HCT116 (cell line): ENCODE measurements around the gene GNB1L. TPM values are rescaled to one million over a fixed set of nuclear protein-coding genes. Genes with fewer than 3 reads are reported as not detected.

Source experiments
- ATAC-seq: fragments of 200-7000 bp; cut with Tn5 transposase; 2 replicates; pipeline ENCODE4 v1.9.1; 2020; ENCODE audit warnings: mild to moderate bottlenecking, moderate library complexity
- BruUV-seq: library from RNA; stranded (reverse); fragments of 400-500 nt; replicated peaks from 2 replicates; lab custom pipeline; 2021; lab: Mats Ljungman, UMichigan
- CTCF ChIA-PET: fragments of 300-600 bp; sonication (Branson Sonifier 250); formaldehyde crosslinking; loops from one replicate; lab custom pipeline; 2021; ENCODE audit warnings: antibody characterized with exemption; lab: Charles Lee
- POLR2A ChIA-PET: fragments of 300-600, 350-600 bp; sonication (Branson Sonifier 250); formaldehyde crosslinking; loops from one replicate; lab custom pipeline; 2021; ENCODE audit warnings: antibody characterized with exemption; lab: Charles Lee
- RAD21 ChIA-PET, 2 experiments: fragments of 300-600 bp; sonication (Branson Sonifier 250); formaldehyde crosslinking; loops; one replicate each; lab custom pipeline; 2023; ENCODE audit warnings: low total read pairs in 2 of 2; ENCODE audit not compliant: uncharacterized antibody in 2 of 2, unreplicated experiment in 2 of 2, low non-redundant PET in 1 of 2; lab: Charles Lee
- DNase-seq: peaks from one replicate; pipeline ENCODE4 v3.0.0-alpha.2; 2010; ENCODE audit warnings: low read depth, low spot score
- H2AFZ ChIP-seq: fragments of 200-600 bp; shearing (Covaris generic), sonication (generic); 2 replicates; pipeline ENCODE4 v1.6.1; 2017; ENCODE audit warnings: low read depth, mixed run types, mixed read lengths, antibody characterized with exemption, low read length; ENCODE audit not compliant: poor library complexity, severe bottlenecking
- H3K27ac ChIP-seq: 2 replicates; pipeline ENCODE4 v1.5.1; 2012; ENCODE audit warnings: low read depth, low read length
- H3K27me3 ChIP-seq: fragments of 200-600 bp; sonication (generic); 2 replicates; pipeline ENCODE4 v1.6.1; 2016; ENCODE audit warnings: mixed run types, low read length, mixed read lengths; ENCODE audit not compliant: insufficient read depth
- H3K36me3 ChIP-seq, 2 experiments: fragments of 200-500 bp in 1 of 2; fragments of 200-600 bp in 1 of 2; sonication (Bioruptor generic) in 1 of 2; sonication (generic) in 1 of 2; 2 replicates each; pipeline versions ENCODE4 v1.5.1 to v1.6.1; 2014 to 2016; ENCODE audit warnings: low read length in 2 of 2, inconsistent platforms in 1 of 2, mixed read lengths in 1 of 2, mixed run types in 1 of 2; ENCODE audit not compliant: insufficient read depth in 2 of 2, control insufficient read depth in 1 of 2
- H3K4me1 ChIP-seq, 2 experiments: fragments of 200-600 bp in 1 of 2; sonication (generic) in 1 of 2; 2 replicates each; pipeline versions ENCODE4 v1.5.1 to v1.6.1; 2012 to 2017; ENCODE audit warnings: low read length in 2 of 2, inconsistent platforms in 1 of 2, mild to moderate bottlenecking in 1 of 2, mixed read lengths in 1 of 2, mixed run types in 1 of 2, moderate library complexity in 1 of 2; ENCODE audit not compliant: insufficient read depth in 2 of 2, control insufficient read depth in 1 of 2
- H3K4me2 ChIP-seq: fragments of 200-600 bp; sonication (generic); 2 replicates; pipeline ENCODE4 v1.6.1; 2017; ENCODE audit warnings: mixed run types, low read length, mixed read lengths
- H3K4me3 ChIP-seq, 2 experiments: fragments of 200-600 bp in 1 of 2; sonication (generic) in 1 of 2; replicated peaks in 1 of 2; 2 replicates each; pipeline ENCODE4 v1.5.1; 2011 to 2016; ENCODE audit warnings: low read length in 2 of 2, control low read depth in 1 of 2, low read depth in 1 of 2, mild to moderate bottlenecking in 1 of 2, mixed read lengths in 1 of 2, mixed run types in 1 of 2
- H3K79me2 ChIP-seq: fragments of 200-600 bp; sonication (generic); 2 replicates; pipeline ENCODE4 v1.6.1; 2017; ENCODE audit warnings: mild to moderate bottlenecking, mixed run types, low read length, moderate library complexity, mixed read lengths; ENCODE audit not compliant: insufficient read depth
- H3K9ac ChIP-seq: fragments of 200-600 bp; sonication (generic); 2 replicates; pipeline ENCODE4 v1.6.1; 2016; ENCODE audit warnings: low read length, mixed read lengths
- H3K9me2 ChIP-seq: fragments of 200-600 bp; sonication (generic), shearing (Covaris generic); 2 replicates; pipeline ENCODE4 v1.6.1; 2017; ENCODE audit warnings: mixed run types, mild to moderate bottlenecking, moderate library complexity; ENCODE audit not compliant: insufficient read depth
- H3K9me3 ChIP-seq, 2 experiments: fragments of 200-500 bp in 1 of 2; fragments of 200-600 bp in 1 of 2; sonication (Bioruptor generic) in 1 of 2; sonication (generic) in 1 of 2; 2 replicates each; pipeline ENCODE4 v1.6.1; 2014 to 2017; ENCODE audit warnings: low read length in 2 of 2, mixed read lengths in 2 of 2, inconsistent platforms in 1 of 2, low read depth in 1 of 2, mild to moderate bottlenecking in 1 of 2, mixed run types in 1 of 2, moderate library complexity in 1 of 2; ENCODE audit not compliant: control insufficient read depth in 1 of 2, insufficient read depth in 1 of 2
- H4K20me1 ChIP-seq: fragments of 200-600 bp; sonication (generic), shearing (Covaris generic); 2 replicates; pipeline ENCODE4 v1.6.1; 2017; ENCODE audit warnings: mixed run types, mild to moderate bottlenecking, moderate library complexity; ENCODE audit not compliant: insufficient read depth
- CBX3 ChIP-seq: IDR thresholded peaks from 2 replicates; pipeline ENCODE4 v1.6.1; 2012; ENCODE audit warnings: low read depth
- CEBPB ChIP-seq: IDR thresholded peaks from 2 replicates; pipeline ENCODE4 v1.6.1; 2012; ENCODE audit warnings: low read depth
- ELF1 ChIP-seq: IDR thresholded peaks from 2 replicates; pipeline ENCODE4 v1.6.1; 2012; ENCODE audit warnings: low read depth, borderline replicate concordance
- EZH2 ChIP-seq: fragments of 200-600 bp; sonication (generic); IDR thresholded peaks from 2 replicates; pipeline ENCODE4 v1.6.1; 2017; ENCODE audit warnings: antibody characterized with exemption, mixed run types
- FOSL1 ChIP-seq: IDR thresholded peaks from 2 replicates; pipeline ENCODE4 v1.6.1; 2012; ENCODE audit warnings: low read depth
- JUND ChIP-seq: IDR thresholded peaks from 2 replicates; pipeline ENCODE4 v1.6.1; 2012
- POLR2A ChIP-seq: IDR thresholded peaks from 2 replicates; pipeline ENCODE4 v1.7.0; 2011; ENCODE audit warnings: borderline replicate concordance; ENCODE audit not compliant: insufficient read depth, insufficient read length; ENCODE audit errors: extremely low read depth
- RAD21 ChIP-seq: IDR thresholded peaks from 2 replicates; pipeline ENCODE4 v1.6.1; 2012; ENCODE audit warnings: low read depth, mild to moderate bottlenecking
- SIN3A ChIP-seq: IDR thresholded peaks from 2 replicates; pipeline ENCODE4 v1.6.1; 2012; ENCODE audit warnings: low read depth
- SP1 ChIP-seq: IDR thresholded peaks from 2 replicates; pipeline ENCODE4 v1.6.1; 2012; ENCODE audit warnings: low read depth
- SRF ChIP-seq: IDR thresholded peaks from 2 replicates; pipeline ENCODE4 v1.6.1; 2012; ENCODE audit warnings: low read depth
- TCF7L2 ChIP-seq: IDR thresholded peaks from 2 replicates; pipeline ENCODE4 v1.7.0; 2011; ENCODE audit warnings: borderline replicate concordance, inconsistent platforms; ENCODE audit not compliant: insufficient read depth, insufficient read length; ENCODE audit errors: extremely low read depth
- YY1 ChIP-seq: IDR thresholded peaks from 2 replicates; pipeline ENCODE4 v1.6.1; 2011; ENCODE audit warnings: low read length, low read depth, moderate library complexity, mild to moderate bottlenecking; ENCODE audit not compliant: insufficient replicate concordance; ENCODE audit errors: extremely low read depth
- ZFX ChIP-seq: fragments of 450-650 bp; IDR thresholded peaks from 2 replicates; pipeline ENCODE4 v1.6.1; 2017
- ZNF274 ChIP-seq: fragments of 200-500 bp; sonication (Bioruptor generic); IDR thresholded peaks from 2 replicates; pipeline ENCODE4 v1.6.1; 2014; ENCODE audit warnings: mild to moderate bottlenecking, low read depth, low read length, inconsistent platforms
- intact Hi-C: fragments of 100-400 bp; cut with micrococcal nuclease; formaldehyde crosslinking; loops from 2 replicates; pipeline ENCODE4 v1.10.0; 2022
- total RNA-seq: library from RNA; stranded (reverse); gene quantifications from one replicate; pipeline ENCODE4 v1.2.1, GENCODE V29; 2021; ENCODE audit not compliant: unreplicated experiment
- TF ChIP-seq, protein P1 (sequence below): IDR thresholded peaks from 2 replicates; pipeline ENCODE4 v1.6.1; 2012
- TF ChIP-seq, protein P2 (sequence below): IDR thresholded peaks from 2 replicates; pipeline ENCODE4 v1.6.1; 2012; ENCODE audit warnings: low read depth
- TF ChIP-seq, protein P3 (sequence below), 3 experiments: fragments of 200-600 bp in 1 of 3; sonication (generic) in 1 of 3; IDR thresholded peaks in 2 of 3; conservative IDR thresholded peaks in 1 of 3; 2 replicates each; pipeline ENCODE4 v1.5.1; 2012 to 2017; ENCODE audit warnings: low read depth in 2 of 3, low read length in 2 of 3, antibody characterized with exemption in 1 of 3, borderline replicate concordance in 1 of 3, control low read depth in 1 of 3, mild to moderate bottlenecking in 1 of 3, mixed read lengths in 1 of 3, mixed run types in 1 of 3, moderate library complexity in 1 of 3; ENCODE audit not compliant: insufficient read depth in 1 of 3
- TF ChIP-seq, protein P4 (sequence below): IDR thresholded peaks from 2 replicates; pipeline ENCODE4 v1.6.1; 2012

GNB1L gene
- total RNA-seq, 1 experiment from 2014 or later = 12.1 TPM

DNA sequence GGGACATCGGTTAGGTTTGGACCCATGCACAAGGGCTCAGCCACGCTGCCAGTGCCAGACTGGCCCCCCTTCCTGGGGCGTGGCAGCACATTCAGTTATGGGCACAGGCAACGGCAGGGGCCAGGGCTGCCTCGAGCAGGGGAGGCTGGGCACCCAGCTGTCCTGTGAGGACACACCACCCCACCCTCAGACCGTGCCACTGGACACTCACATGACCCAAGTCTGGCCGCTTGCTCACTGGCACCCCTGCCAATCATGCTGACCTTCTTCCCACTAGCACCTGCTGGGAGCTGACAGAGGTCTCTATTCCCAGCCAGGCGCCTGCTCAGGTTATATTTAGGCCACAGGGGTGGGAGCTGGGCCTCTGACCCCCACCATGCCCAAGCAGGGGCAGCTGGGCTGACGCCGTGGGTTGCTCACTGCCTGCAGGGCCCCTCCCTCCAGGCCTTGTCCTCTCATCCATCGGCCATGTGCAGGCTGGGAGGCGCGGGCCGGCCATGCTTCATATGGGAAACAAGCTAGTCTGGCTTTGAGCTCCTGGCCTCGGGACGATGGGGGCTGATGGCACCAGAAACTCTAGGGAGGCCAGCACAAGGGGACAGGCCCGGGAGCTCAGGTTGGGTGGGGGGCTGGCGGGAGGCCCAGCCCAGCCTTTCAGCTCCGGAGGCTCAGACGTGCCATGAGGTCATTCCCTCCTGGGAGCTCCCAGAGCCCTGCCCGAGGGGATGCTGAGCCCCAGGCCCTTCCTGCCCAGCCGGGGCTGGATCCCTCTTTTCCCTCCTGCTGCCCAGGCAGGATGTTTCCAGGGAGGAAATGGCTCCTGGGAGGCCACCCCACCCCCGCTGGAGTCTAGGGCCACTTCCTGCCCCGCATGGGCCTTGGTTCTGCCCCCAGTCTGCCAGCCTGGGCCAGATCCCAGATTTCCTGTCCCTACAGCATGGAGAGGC, 109.2 kb downstream of the GNB1L start:
- BruUV-seq = no TSS peak
- Histone ChIP-seq H3K27me3 (no peaks in the 10 kb centered on the region), H2AFZ (no peak overlapping the region), H3K9ac (no peak overlapping the region), H3K36me3 (no peaks in the 10 kb centered on the region), H3K4me1 (no peaks in the 10 kb centered on the region), H3K79me2 (no peaks in the 10 kb centered on the region), H3K9me2 (no peaks in the 10 kb centered on the region), H3K4me3 (no peak overlapping the region), H3K4me2 (no peak overlapping the region), H3K9me3 (no peaks in the 10 kb centered on the region), H4K20me1 (no peaks in the 10 kb centered on the region), H3K27ac (no peak overlapping the region)
- ChIA-PET POLR2A (no interaction called here), RAD21 (interaction anchor here in 1 of 2 experiments (0.5 kb wide), 1 partner anchor 105 kb away, joined by 3 read pairs; no protein-coding TSS in a partner anchor), CTCF (no interaction called here)
- DNase-seq (no peak), ATAC-seq (no peak)
- intact Hi-C loops = no loop called here
- TF ChIP-seq, protein P1, sequence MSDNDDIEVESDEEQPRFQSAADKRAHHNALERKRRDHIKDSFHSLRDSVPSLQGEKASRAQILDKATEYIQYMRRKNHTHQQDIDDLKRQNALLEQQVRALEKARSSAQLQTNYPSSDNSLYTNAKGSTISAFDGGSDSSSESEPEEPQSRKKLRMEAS = no peak
- TF ChIP-seq ZFX (no peak), EZH2 (no peak), SP1 (no peak), CBX3 (no peak), RAD21 (no peak), SRF (no peak), ZNF274 (no peak), CEBPB (no peak), JUND (no peak), TCF7L2 (no peak), SIN3A (no peak), FOSL1 (no peak), POLR2A (no peak), YY1 (no peak), ELF1 (no peak)
- TF ChIP-seq, protein P2, sequence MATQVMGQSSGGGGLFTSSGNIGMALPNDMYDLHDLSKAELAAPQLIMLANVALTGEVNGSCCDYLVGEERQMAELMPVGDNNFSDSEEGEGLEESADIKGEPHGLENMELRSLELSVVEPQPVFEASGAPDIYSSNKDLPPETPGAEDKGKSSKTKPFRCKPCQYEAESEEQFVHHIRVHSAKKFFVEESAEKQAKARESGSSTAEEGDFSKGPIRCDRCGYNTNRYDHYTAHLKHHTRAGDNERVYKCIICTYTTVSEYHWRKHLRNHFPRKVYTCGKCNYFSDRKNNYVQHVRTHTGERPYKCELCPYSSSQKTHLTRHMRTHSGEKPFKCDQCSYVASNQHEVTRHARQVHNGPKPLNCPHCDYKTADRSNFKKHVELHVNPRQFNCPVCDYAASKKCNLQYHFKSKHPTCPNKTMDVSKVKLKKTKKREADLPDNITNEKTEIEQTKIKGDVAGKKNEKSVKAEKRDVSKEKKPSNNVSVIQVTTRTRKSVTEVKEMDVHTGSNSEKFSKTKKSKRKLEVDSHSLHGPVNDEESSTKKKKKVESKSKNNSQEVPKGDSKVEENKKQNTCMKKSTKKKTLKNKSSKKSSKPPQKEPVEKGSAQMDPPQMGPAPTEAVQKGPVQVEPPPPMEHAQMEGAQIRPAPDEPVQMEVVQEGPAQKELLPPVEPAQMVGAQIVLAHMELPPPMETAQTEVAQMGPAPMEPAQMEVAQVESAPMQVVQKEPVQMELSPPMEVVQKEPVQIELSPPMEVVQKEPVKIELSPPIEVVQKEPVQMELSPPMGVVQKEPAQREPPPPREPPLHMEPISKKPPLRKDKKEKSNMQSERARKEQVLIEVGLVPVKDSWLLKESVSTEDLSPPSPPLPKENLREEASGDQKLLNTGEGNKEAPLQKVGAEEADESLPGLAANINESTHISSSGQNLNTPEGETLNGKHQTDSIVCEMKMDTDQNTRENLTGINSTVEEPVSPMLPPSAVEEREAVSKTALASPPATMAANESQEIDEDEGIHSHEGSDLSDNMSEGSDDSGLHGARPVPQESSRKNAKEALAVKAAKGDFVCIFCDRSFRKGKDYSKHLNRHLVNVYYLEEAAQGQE = no peak
- TF ChIP-seq, protein P3, sequence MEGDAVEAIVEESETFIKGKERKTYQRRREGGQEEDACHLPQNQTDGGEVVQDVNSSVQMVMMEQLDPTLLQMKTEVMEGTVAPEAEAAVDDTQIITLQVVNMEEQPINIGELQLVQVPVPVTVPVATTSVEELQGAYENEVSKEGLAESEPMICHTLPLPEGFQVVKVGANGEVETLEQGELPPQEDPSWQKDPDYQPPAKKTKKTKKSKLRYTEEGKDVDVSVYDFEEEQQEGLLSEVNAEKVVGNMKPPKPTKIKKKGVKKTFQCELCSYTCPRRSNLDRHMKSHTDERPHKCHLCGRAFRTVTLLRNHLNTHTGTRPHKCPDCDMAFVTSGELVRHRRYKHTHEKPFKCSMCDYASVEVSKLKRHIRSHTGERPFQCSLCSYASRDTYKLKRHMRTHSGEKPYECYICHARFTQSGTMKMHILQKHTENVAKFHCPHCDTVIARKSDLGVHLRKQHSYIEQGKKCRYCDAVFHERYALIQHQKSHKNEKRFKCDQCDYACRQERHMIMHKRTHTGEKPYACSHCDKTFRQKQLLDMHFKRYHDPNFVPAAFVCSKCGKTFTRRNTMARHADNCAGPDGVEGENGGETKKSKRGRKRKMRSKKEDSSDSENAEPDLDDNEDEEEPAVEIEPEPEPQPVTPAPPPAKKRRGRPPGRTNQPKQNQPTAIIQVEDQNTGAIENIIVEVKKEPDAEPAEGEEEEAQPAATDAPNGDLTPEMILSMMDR (IDR thresholded peaks at IDR 0.05 in 2 of 3, conservative IDR thresholded peaks at IDR 0.05 in 1 of 3; ENCODE audit: borderline replicate concordance in 1 of 3, insufficient read depth in 1 of 3, low read depth in 2 of 3, low read length in 2 of 3) = no peak
- TF ChIP-seq, protein P4, sequence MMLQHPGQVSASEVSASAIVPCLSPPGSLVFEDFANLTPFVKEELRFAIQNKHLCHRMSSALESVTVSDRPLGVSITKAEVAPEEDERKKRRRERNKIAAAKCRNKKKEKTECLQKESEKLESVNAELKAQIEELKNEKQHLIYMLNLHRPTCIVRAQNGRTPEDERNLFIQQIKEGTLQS = no peak
